HepG2 (cell line): ENCODE data around the gene SLC39A1. TPM values are rescaled to one million over a fixed set of nuclear protein-coding genes. Genes with fewer than 3 reads are reported as not detected.
A peak's percentile ranks its signal among the peaks of the same experiment; 100 is the strongest.

ENCODE experiments used
- GABPB1 ChIP-seq: IDR thresholded peaks from 2 replicates; pipeline ENCODE4 v1.6.1; 2016; ENCODE audit warnings: mild to moderate bottlenecking, missing genetic modification reagents, moderate library complexity, missing compliant biosample characterization
- GATAD1 ChIP-seq: IDR thresholded peaks from 2 replicates; pipeline ENCODE4 v1.6.1; 2016; ENCODE audit warnings: missing genetic modification reagents, missing compliant biosample characterization
- HOXA7 ChIP-seq: sonication (generic); formaldehyde crosslinking; IDR thresholded peaks from 2 replicates; pipeline ENCODE4 v1.8.1; 2022; ENCODE audit warnings: mild to moderate bottlenecking, missing genetic modification reagents, moderate library complexity
- KAT7 ChIP-seq: IDR thresholded peaks from 2 replicates; pipeline ENCODE4 v1.6.1; 2018; ENCODE audit warnings: borderline replicate concordance, missing compliant biosample characterization
- MAX ChIP-seq: IDR thresholded peaks from 2 replicates; pipeline ENCODE4 v1.6.1; 2012; ENCODE audit warnings: inconsistent platforms
- RAD21 ChIP-seq: fragments of 450-650 bp; formaldehyde crosslinking; IDR thresholded peaks from 2 replicates; pipeline ENCODE4 v1.5.0; 2020; ENCODE audit warnings: mild to moderate bottlenecking
- RELA ChIP-seq: sonication (generic); formaldehyde crosslinking; IDR thresholded peaks from 2 replicates; pipeline ENCODE4 v1.4.0; 2020; ENCODE audit warnings: missing genetic modification reagents
- SIN3A ChIP-seq: IDR thresholded peaks from 2 replicates; pipeline ENCODE4 v1.6.1; 2011; ENCODE audit warnings: low read depth, mild to moderate bottlenecking, control low read depth, low read length, borderline replicate concordance
- SMAD1 ChIP-seq: sonication (generic); formaldehyde crosslinking; IDR thresholded peaks from 2 replicates; pipeline ENCODE4 v1.4.0; 2020; ENCODE audit warnings: missing genetic modification reagents, low read depth, mild to moderate bottlenecking, borderline replicate concordance
- SUZ12 ChIP-seq: fragments of 150-350 bp; IDR thresholded peaks from 2 replicates; pipeline ENCODE4 v1.6.1; 2014; ENCODE audit warnings: low read depth, low read length
- UBTF ChIP-seq: sonication (generic); formaldehyde crosslinking; IDR thresholded peaks from 2 replicates; pipeline ENCODE4 v1.4.0; 2020; ENCODE audit warnings: mild to moderate bottlenecking, missing genetic modification reagents
- ZBTB34 ChIP-seq: sonication (generic); formaldehyde crosslinking; IDR thresholded peaks from 2 replicates; pipeline ENCODE4 v1.8.0; 2022; ENCODE audit warnings: mild to moderate bottlenecking, missing genetic modification reagents
- ZNF225 ChIP-seq: sonication (generic); formaldehyde crosslinking; IDR thresholded peaks from 2 replicates; pipeline ENCODE4 v1.4.0; 2020; ENCODE audit warnings: mild to moderate bottlenecking, missing genetic modification reagents
- ZNF281 ChIP-seq: sonication (generic); formaldehyde crosslinking; IDR thresholded peaks from 2 replicates; pipeline ENCODE4 v1.4.0; 2020; ENCODE audit warnings: missing genetic modification reagents, borderline replicate concordance
- ZNF34 ChIP-seq: sonication (generic); formaldehyde crosslinking; IDR thresholded peaks from 2 replicates; pipeline ENCODE4 v1.4.0; 2020; ENCODE audit warnings: mild to moderate bottlenecking, missing genetic modification reagents, borderline replicate concordance
- ZNF841 ChIP-seq: sonication (generic); formaldehyde crosslinking; IDR thresholded peaks from 2 replicates; pipeline ENCODE4 v1.8.1; 2023; ENCODE audit warnings: missing genetic modification reagents, borderline replicate concordance
- ZXDC ChIP-seq: sonication (generic); formaldehyde crosslinking; IDR thresholded peaks from 2 replicates; pipeline ENCODE4 v1.5.0; 2020; ENCODE audit warnings: mild to moderate bottlenecking, missing genetic modification reagents
- polyA plus RNA-seq, 8 experiments: library from polyadenylated mRNA; depleted of rRNA in 3 of 8; stranded (reverse) in 7 of 8; unstranded in 1 of 8; fragments of >200 nt; fragmentation: Illumina TruSeq in 4 of 8; extraction: Trizol in 4 of 8; gene quantifications; 2 replicates each; pipeline versions ENCODE4 v1.2.1 to v1.2.3, GENCODE V29; 2011 to 2016; ENCODE audit warnings: low read depth in 4 of 8, missing spikeins in 1 of 8, mixed read lengths in 1 of 8; ENCODE audit not compliant: insufficient read depth in 1 of 8
- total RNA-seq, 5 experiments: library from RNA; depleted of rRNA; stranded (reverse); fragments of >200 nt; fragmentation: Illumina TruSeq; extraction: Trizol; gene quantifications; 2 replicates each; pipeline ENCODE4 v1.2.3, GENCODE V29; 2016; ENCODE audit warnings: low read depth in 1 of 5

The SLC39A1 gene
- total and polyA plus RNA-seq, 2 of the 13 experiments (the other 11 are each of a cell fraction or from before 2014, with no cell fraction given) = 71.2 to 78.4 TPM

GRCh38 chr1:153967107-153967999, 4.0 kb upstream of the SLC39A1 start, which contains the start of gene CREB3L4 (continued):
- TF ChIP-seq ZNF281 (CRISPR knock-in tag) (peak; percentile 26; the same call in 1 of the 2 replicates), SMAD1 (CRISPR knock-in tag) (peak; percentile 53; the same call in 1 of the 2 replicates), GATAD1 (CRISPR knock-in tag) (peak; percentile 43), ZNF34 (CRISPR knock-in tag) (peak; percentile 93), SUZ12 (no peak), RAD21 (CRISPR knock-in tag) (peak; percentile 63; the same call in 1 of the 2 replicates), MAX (peak; percentile 94), HOXA7 (CRISPR knock-in tag) (no peak), ZBTB34 (peak; percentile 68; the same call in 1 of the 2 replicates), ZXDC (CRISPR knock-in tag) (peak; percentile 78; the same call in 1 of the 2 replicates), GABPB1 (CRISPR knock-in tag) (peak; percentile 84), KAT7 (CRISPR knock-in tag) (0 out of 2 replicates have a peak, but pooled peaks have one; percentile 11), SIN3A (peak; percentile 70), ZNF841 (0 out of 2 replicates have a peak, but pooled peaks have one; percentile 60), ZNF225 (CRISPR knock-in tag) (no peak), UBTF (CRISPR knock-in tag) (peak; percentile 90), RELA (CRISPR knock-in tag) (no peak)
